PC-3 (cell line): ENCODE data around the gene SLC48A1.

Experiments
- CTCF ChIP-seq: fragments of 300-600 bp; sonication (generic); conservative IDR thresholded peaks from 2 replicates; pipeline ENCODE4 v1.5.1; 2017; ENCODE audit warnings: antibody characterized with exemption, low read depth, mild to moderate bottlenecking, low read length
- EZH2 ChIP-seq: fragments of 300-600 bp; sonication (generic); IDR thresholded peaks from one replicate; pipeline ENCODE4 v1.6.1; 2017; ENCODE audit warnings: antibody characterized with exemption, mild to moderate bottlenecking, low read length; ENCODE audit not compliant: unreplicated experiment
- EZH2phosphoT487 ChIP-seq: fragments of 300-600 bp; sonication (generic); IDR thresholded peaks from 2 replicates; pipeline ENCODE4 v1.6.1; 2018; ENCODE audit warnings: mild to moderate bottlenecking, antibody characterized with exemption, low read length, borderline replicate concordance

- TF ChIP-seq CTCF (no peak), EZH2phosphoT487 (no peak), EZH2 (no peak)
Measured at GRCh38 chr12:47731723-47732122, 41.3 kb upstream of the SLC48A1 start.
